HG03442 (cell line): ENCODE measurements around the gene TATDN2.
"Not testable (repeated sequence)": the region's sequence is repeated elsewhere in the genome, so short reads cannot be mapped to it uniquely, and the experiment has no call there.

ENCODE experiments used
- ATAC-seq: cut with Tn5 transposase; IDR thresholded peaks from one replicate; pipeline ENCODE4 v1.9.1; 2021; ENCODE audit warnings: mild to moderate bottlenecking, moderate library complexity; ENCODE audit not compliant: unreplicated experiment

TATDN2 gene

GRCh38 chr3:10266936-10267335 is 18.7 kb downstream of the TATDN2 start:
- ATAC-seq = not testable (repeated sequence)

DNA sequence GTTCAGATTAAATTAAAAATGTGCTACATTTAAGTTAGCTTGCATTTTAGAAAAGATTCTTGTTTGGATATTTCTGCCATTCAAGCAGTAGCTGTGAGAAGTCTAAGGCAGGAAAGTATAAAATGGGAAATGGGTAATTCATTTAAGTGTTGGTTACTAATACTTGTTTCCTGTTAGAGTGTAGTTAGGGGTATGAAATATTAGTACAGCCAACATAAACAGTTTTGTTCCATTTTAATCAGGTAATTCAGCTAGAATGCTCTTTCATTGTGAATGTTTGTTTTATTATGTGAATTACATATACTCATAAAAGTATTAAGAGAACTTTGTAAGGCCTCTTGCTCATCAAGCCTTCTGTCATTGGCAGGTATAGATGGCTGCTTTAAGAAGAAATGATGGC is 19.9 kb downstream of the TATDN2 start:
- no peak for ATAC-seq

DNA sequence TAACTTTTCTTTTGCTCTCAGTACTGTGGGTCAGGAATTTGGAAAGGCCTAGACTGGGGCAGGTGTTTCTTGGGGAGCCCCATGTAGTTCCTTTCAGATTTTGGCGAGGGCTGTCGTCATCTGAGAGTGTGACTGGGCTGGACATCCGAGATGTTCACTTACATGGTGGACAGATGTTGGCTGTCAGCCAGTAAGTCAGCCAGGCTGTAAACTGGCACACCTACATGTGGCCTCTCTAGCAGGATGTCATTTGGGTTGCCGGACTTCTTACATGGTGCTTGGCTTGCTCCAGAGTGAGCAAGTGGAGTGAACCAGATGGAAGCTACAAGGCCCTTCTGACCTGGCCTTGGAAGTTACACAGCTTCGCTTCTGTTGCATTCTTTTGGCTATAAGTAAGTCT is 20.7 kb downstream of the TATDN2 start:
- ATAC-seq = no peak

GRCh38 chr3:10269443-10269842 is 21.2 kb downstream of the TATDN2 start:
- no peak for ATAC-seq

- not testable (repeated sequence) for ATAC-seq
These were observed 24.2 kb downstream of the TATDN2 start for GRCh38 chr3:10272476-10272875.

DNA sequence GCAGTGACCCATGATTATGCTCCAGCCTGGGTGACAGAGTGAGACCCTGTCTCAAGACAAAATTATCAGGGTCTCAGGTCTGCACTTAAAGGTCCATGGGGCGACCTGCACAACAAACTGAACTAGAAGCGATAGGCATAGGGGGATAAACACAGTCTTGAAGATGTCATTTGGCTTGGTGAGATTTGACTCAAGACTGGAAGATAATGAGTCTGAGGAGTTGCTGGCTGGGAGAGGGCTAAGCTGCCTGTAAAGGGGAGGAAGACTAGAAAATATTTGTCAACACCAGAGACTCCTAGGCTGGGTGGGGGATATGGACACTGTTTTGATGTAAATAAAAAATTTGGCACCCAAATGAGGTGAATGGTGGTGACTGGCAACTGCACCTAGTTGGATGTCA is 24.7 kb downstream of the TATDN2 start:
- no peak for ATAC-seq

- no peak for ATAC-seq
These were observed 25.5 kb downstream of the TATDN2 start for GRCh38 chr3:10273702-10274305.

- no peak for ATAC-seq
These were observed 26.3 kb downstream of the TATDN2 start for GRCh38 chr3:10274601-10275000.

DNA sequence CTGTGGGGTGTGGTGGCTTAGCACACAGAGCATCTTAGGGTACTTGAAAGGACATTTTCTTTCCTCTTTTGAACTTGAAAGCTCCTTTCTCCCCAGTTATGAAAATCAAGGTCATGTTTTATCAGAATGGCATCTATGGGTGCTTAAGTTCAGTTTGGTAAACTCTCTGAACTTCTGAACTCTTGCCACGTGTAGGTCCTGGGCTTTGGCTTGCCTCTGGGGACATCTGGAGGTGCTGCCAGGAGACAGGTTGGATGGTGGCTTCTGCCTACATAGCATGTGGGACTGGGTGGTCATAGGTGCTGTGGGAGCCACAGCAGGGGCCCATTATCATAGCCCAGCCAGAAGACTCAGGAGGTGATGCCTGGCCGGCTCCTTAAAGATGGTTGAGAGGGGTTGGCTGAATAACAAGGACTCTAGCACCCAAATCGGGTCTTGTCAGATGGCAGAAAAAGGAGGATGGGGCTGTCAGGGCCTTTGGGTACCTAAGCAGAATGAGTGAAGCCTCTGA is 28.9 kb downstream of the TATDN2 start:
- ATAC-seq = no peak

- ATAC-seq = no peak
These were observed 30.2 kb downstream of the TATDN2 start for GRCh38 chr3:10278501-10278900.

DNA sequence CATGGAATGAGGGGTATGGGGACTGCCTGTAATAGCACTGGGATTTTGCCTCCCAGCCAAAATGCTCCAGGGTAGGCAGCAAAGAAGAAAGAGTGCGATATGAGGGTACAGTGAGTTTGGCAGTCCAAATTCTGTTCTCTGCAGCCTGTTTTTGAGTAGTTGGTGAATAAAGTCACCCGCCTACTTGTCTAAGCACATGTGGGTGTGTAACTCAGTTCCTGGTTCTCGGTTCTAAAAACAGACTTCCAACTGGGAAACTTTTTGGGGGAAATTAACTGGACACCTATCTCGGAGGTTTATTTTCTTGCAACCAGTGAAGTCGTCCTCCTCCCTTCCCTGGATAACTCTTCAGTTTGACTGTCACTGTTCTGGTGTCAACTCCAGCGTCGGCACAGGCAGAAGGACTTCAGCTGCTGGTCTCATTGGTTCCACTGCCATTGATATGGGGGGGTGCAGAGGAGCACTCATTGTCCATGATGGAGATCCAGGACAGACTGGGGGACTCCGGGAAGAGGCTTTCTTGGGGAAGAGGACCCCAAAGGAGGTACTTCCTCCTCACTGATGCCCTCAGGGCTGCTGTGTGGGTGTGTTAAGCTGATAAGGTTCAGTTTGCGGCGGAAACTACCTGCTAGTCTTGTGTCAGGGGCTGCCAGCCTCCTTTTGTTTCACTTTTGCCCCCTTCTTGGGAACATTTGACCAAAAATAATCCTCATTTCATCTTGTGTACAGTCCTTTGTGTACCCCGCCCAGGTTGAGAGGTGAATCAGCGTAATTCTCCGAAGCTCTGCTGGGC is 31.3 kb downstream of the TATDN2 start:
- no peak for ATAC-seq

GRCh38 chr3:10280177-10280529 is 31.9 kb downstream of the TATDN2 start:
- no peak for ATAC-seq

DNA sequence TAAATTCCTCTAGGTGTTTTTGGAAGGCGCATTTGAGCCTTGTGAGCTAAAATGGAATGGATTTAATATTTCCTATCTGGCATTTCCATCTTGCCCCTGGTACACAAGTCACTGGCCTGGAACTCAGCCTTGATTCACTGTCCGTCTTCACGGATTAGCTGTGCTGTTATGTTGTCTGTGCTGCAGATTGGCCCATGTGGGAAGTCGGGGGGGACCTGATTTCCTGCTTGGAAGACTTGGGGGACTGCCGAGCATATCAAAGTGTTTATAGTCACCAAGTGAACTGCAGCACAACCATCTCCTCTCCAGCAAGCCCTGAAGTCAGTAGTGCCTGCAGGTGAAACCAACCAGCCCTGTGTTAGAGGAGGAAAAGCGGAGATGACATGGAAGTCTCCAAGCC is 32.3 kb downstream of the TATDN2 start:
- ATAC-seq = no peak

GRCh38 chr3:10281951-10282350 is 33.7 kb downstream of the TATDN2 start:
- no peak for ATAC-seq

- ATAC-seq = no peak
These were observed 35.4 kb downstream of the TATDN2 start for GRCh38 chr3:10283638-10284037.

DNA sequence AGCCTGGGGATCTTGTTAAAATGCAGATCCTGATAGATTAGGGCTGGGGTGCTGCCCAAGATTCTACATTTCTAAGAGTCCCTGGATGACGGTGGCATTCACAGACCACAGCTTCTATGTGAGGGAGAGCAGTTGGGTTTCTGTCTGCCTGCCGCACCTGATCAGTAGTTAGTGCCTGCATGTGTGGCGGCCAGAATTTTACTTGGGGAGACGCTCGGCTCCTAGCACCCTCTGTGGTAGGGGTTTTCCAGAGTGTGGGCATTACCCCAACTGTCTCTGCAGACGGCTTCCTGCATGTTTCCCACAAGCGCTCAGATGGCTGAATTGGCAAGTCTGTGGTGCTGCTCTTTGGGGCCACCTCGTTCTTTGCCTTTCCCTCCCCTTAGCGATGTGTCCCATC is 36.2 kb downstream of the TATDN2 start:
- ATAC-seq = no peak

DNA sequence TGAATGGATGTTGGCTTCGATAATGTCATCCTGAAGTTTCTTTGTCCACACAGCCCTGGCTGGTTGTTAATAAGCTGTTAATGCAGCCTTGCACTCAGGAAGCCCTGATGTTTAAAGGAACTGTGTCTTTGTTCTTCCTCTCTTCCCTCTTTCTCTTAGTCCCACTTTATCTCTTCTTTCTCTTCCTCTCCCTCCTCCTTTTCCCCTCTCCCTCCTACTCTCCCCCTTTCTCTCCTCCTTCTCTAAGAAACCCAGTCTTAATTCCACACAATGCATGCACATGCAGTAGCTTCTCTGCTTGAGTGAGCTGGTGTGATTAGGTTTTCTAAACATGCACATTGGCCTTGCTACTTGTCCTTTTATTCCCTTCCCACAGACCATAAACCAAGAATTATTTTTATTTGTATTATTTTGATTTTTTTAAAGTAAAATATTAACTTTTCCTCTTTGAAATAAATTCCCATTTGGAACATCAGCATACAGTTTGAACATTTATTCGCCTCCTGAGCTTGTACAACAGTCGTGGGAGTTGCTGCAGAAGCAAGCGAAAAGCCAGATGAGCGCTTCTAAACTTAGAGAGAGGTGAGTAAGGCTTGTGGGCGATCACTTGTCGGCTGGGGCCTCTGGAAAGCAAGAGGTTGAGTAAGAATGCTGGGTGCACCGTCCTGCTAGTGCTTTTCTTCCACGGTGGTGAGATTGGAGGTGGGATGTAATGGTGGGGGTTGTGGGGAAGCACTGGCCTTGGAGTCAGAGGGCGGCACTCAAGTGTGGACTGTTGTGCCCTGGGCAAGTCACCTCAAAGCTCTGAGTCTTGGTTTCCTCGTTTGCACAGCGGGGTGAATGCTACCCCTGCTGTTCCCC is 37.2 kb downstream of the TATDN2 start:
- no peak for ATAC-seq

GRCh38 chr3:10286133-10286524 is 37.9 kb downstream of the TATDN2 start:
- no peak for ATAC-seq

GRCh38 chr3:10286596-10287295 is 38.5 kb downstream of the TATDN2 start:
- ATAC-seq = no peak

DNA sequence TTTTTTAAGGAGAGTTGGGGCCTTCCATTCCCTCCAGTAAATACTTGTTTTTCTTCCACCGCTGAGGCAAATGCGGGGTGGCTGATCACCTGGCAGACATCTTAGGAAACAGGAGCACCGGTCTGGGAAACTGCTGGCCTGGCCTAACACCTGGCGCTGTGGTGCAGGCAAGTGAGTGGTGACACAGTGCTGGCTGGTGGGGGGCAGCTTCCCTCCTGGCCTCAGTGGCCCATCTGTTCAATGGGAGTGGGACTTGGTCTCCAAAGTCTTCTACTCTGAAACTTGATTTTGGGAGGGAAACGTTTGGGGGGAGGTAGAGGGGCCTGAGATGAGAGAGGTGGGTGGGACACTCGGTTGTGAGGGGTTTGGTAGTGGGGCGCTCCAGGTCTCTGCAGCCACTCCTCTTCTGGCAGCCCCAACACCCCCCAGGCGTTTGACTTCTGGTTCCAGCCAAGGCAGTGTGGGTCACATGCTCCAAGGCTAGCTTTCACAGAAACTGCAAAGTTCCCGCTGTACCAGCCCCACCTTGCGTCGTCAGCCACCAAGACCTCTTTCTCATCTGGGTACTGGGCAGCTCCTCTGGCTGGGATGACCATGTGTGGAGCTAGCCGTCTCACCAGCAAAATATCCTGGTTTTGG is 39.8 kb downstream of the TATDN2 start:
- ATAC-seq = no peak

DNA sequence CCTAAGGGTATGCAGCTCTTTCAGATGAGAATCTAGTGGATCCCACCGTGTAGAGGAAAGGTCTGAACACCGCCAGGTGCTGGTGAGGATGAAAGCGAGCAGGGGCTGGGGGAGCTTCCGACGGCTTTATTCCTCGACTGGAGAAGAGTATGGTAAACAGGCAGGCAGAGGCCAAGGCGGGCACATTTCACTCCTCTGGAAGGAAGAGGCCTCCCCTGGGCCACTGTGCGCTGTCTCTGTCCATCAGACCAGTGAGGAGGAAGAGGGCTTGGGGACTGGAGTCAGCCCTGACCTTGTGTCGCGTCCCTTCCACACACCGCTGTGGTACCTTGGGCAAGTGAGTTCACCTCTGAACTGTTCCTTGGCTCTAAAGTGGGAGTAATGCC is 40.3 kb downstream of the TATDN2 start:
- ATAC-seq = no peak
